Testis (tissue), 2 donors: ENCODE data around the gene ADD1.

Source experiments
- CTCF ChIP-seq, 3 experiments: fragments of 450-650 bp in 2 of 3; fragments of 200-600 bp in 1 of 3; sonication (generic) in 1 of 3; IDR thresholded peaks; one replicate each; pipeline ENCODE4 v1.5.1; 2016 to 2019; ENCODE audit warnings: antibody characterized with exemption in 3 of 3, mild to moderate bottlenecking in 2 of 3, moderate library complexity in 1 of 3
- POLR2A ChIP-seq: fragments of 450-650 bp; IDR thresholded peaks from one replicate; pipeline ENCODE4 v1.6.1; 2017; ENCODE audit warnings: antibody characterized with exemption, mild to moderate bottlenecking, moderate library complexity

DNA sequence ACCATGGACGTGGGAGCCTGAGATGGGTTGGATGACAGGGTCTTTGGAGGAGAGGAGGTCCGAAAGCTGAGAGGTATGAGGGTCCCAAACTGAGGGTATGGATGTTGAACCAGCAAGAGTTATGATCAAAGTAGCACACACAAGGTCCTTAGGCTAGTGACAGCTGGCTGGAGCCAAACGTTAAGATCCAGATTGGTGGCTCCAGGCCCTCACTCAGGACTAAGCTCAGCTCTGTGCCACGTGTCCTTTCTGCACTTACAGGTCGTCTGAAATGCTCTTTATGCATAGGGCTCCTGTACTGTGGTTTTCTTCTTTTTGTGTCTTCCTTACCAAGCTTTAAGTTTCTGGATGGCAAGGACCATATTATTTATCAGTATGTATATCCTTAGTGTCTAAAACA lies 35.4 kb downstream of the ADD1 start:
- TF ChIP-seq CTCF (IDR thresholded peaks at IDR 0.05): no peak
- TF ChIP-seq POLR2A: no peak
